GM23338 (cell line): ENCODE measurements around the gene IGSF21. TPM values are rescaled to one million over a fixed set of nuclear protein-coding genes. Genes with fewer than 3 reads are reported as not detected.

Experiments used
- ATAC-seq: fragments of 200-7000 bp; cut with Tn5 transposase; 3 replicates; pipeline ENCODE4 v1.9.1; 2020
- DNase-seq: peaks from one replicate; pipeline ENCODE4 v3.0.0-alpha.2; 2015; ENCODE audit warnings: low spot score
- H2AFZ ChIP-seq: fragments of 200-600 bp; sonication (generic); 2 replicates; pipeline ENCODE4 v1.8.0; 2016; ENCODE audit warnings: antibody characterized with exemption, mild to moderate bottlenecking, moderate library complexity
- H3F3A ChIP-seq: fragments of 200-600 bp; sonication (generic); replicated peaks from 2 replicates; pipeline ENCODE4 v1.8.0; 2017; ENCODE audit warnings: antibody characterized with exemption, mixed run types, low read depth
- H3K27ac ChIP-seq: fragments of 200-600 bp; sonication (generic); 2 replicates; pipeline ENCODE4 v1.6.1; 2016; ENCODE audit warnings: low read depth
- H3K27me3 ChIP-seq: fragments of 200-600 bp; sonication (generic); 2 replicates; pipeline ENCODE4 v1.8.0; 2016; ENCODE audit warnings: mild to moderate bottlenecking, mixed run types, moderate library complexity; ENCODE audit not compliant: insufficient read depth
- H3K36me3 ChIP-seq: fragments of 200-600 bp; sonication (generic); 2 replicates; pipeline ENCODE4 v1.8.0; 2016; ENCODE audit warnings: mild to moderate bottlenecking; ENCODE audit not compliant: insufficient read depth
- H3K4me1 ChIP-seq: fragments of 200-600 bp; sonication (generic); 2 replicates; pipeline ENCODE4 v1.8.0; 2016; ENCODE audit warnings: mild to moderate bottlenecking, moderate library complexity; ENCODE audit not compliant: insufficient read depth
- H3K4me2 ChIP-seq: fragments of 200-600 bp; sonication (generic); 2 replicates; pipeline ENCODE4 v1.7.1; 2017; ENCODE audit warnings: mixed run types
- H3K4me3 ChIP-seq: fragments of 200-600 bp; sonication (generic); 2 replicates; pipeline ENCODE4 v1.6.1; 2016; ENCODE audit warnings: mixed run types
- H3K79me2 ChIP-seq: fragments of 200-600 bp; sonication (generic); replicated peaks from 2 replicates; pipeline ENCODE4 v1.8.0; 2017; ENCODE audit warnings: mild to moderate bottlenecking; ENCODE audit not compliant: insufficient read depth
- H3K9me2 ChIP-seq: fragments of 200-600 bp; sonication (generic); 2 replicates; pipeline ENCODE4 v1.8.0; 2017; ENCODE audit not compliant: insufficient read depth
- H4K20me1 ChIP-seq: fragments of 200-600 bp; sonication (generic); replicated peaks from 2 replicates; pipeline ENCODE4 v1.8.0; 2017; ENCODE audit warnings: mild to moderate bottlenecking; ENCODE audit not compliant: insufficient read depth
- H3K27ac Mint-ChIP-seq: 2 replicates; pipeline ENCODE4 v1.8.0; 2020; ENCODE audit warnings: inconsistent platforms, mild to moderate bottlenecking, moderate library complexity, mixed read lengths
- H3K27me3 Mint-ChIP-seq: 3 replicates; pipeline ENCODE4 v1.8.0; 2022; ENCODE audit warnings: low read depth, mild to moderate bottlenecking, moderate library complexity, mixed read lengths, inconsistent platforms; ENCODE audit not compliant: insufficient read depth, poor library complexity
- H3K36me3 Mint-ChIP-seq: 3 replicates; pipeline ENCODE4 v1.8.0; 2021; ENCODE audit warnings: low read depth, mild to moderate bottlenecking, inconsistent platforms, moderate library complexity, mixed read lengths
- H3K4me1 Mint-ChIP-seq: 3 replicates; pipeline ENCODE4 v1.8.0; 2020; ENCODE audit warnings: mild to moderate bottlenecking, inconsistent platforms, mixed read lengths
- H3K4me3 Mint-ChIP-seq: 3 replicates; pipeline ENCODE4 v1.8.0; 2021; ENCODE audit warnings: moderate library complexity, mild to moderate bottlenecking, inconsistent platforms, mixed read lengths
- H3K9me3 Mint-ChIP-seq: 3 replicates; pipeline ENCODE4 v1.8.0; 2020; ENCODE audit warnings: moderate library complexity, mild to moderate bottlenecking, inconsistent platforms, mixed read lengths
- CREB1 ChIP-seq: fragments of 250-450 bp; sonication (Bioruptor Pico); IDR thresholded peaks from 2 replicates; pipeline ENCODE4 v1.5.0; 2020; ENCODE audit warnings: low read depth, mild to moderate bottlenecking, moderate library complexity
- CTCF ChIP-seq, 2 experiments: fragments of 200-600 bp in 1 of 2; sonication (generic) in 1 of 2; conservative IDR thresholded peaks; 2 replicates each; pipeline versions ENCODE4 v1.5.1 to v1.6.1; 2016 to 2017; ENCODE audit warnings: antibody characterized with exemption in 2 of 2, low read depth in 2 of 2, mild to moderate bottlenecking in 2 of 2, moderate library complexity in 1 of 2
- ETS1 ChIP-seq: IDR thresholded peaks from 2 replicates; pipeline ENCODE4 v1.6.1; 2016; ENCODE audit warnings: antibody characterized with exemption
- EZH2 ChIP-seq: fragments of 200-600 bp; sonication (generic); IDR thresholded peaks from one replicate; pipeline ENCODE4 v1.8.0; 2017; ENCODE audit warnings: antibody characterized with exemption, mild to moderate bottlenecking, low read depth; ENCODE audit not compliant: unreplicated experiment
- EZH2phosphoT487 ChIP-seq: fragments of 200-600 bp; sonication (generic); IDR thresholded peaks from one replicate; pipeline ENCODE4 v1.8.1; 2018; ENCODE audit warnings: antibody characterized with exemption; ENCODE audit not compliant: unreplicated experiment
- JUNB ChIP-seq: IDR thresholded peaks from one replicate; pipeline ENCODE4 v1.6.1; 2016; ENCODE audit warnings: antibody characterized with exemption; ENCODE audit not compliant: unreplicated experiment
- NANOG ChIP-seq: IDR thresholded peaks from 2 replicates; pipeline ENCODE4 v1.6.1; 2016; ENCODE audit warnings: antibody characterized with exemption, borderline replicate concordance
- POLR2AphosphoS5 ChIP-seq: IDR thresholded peaks from 2 replicates; pipeline ENCODE4 v1.6.1; 2016; ENCODE audit warnings: antibody characterized with exemption, low read depth
- REST ChIP-seq: IDR thresholded peaks from one replicate; pipeline ENCODE4 v1.6.1; 2018; ENCODE audit warnings: antibody characterized with exemption; ENCODE audit not compliant: unreplicated experiment
- STAT1 ChIP-seq: IDR thresholded peaks from one replicate; pipeline ENCODE4 v1.6.1; 2016; ENCODE audit warnings: antibody characterized with exemption; ENCODE audit not compliant: unreplicated experiment
- ZNF114 ChIP-seq: fragments of 250-450 bp; sonication (Bioruptor Pico); IDR thresholded peaks from 2 replicates; pipeline ENCODE4 v1.5.0; 2020; ENCODE audit warnings: mild to moderate bottlenecking, moderate library complexity
- ZNF331 ChIP-seq: fragments of 250-450 bp; sonication (Bioruptor Pico); IDR thresholded peaks from 2 replicates; pipeline ENCODE4 v1.5.0; 2020; ENCODE audit warnings: low read depth, mild to moderate bottlenecking, moderate library complexity
- ZNF462 ChIP-seq: fragments of 250-450 bp; sonication (Bioruptor Pico); IDR thresholded peaks from 2 replicates; pipeline ENCODE4 v1.5.0; 2020; ENCODE audit warnings: mild to moderate bottlenecking, moderate library complexity
- polyA plus RNA-seq: library from polyadenylated mRNA; unstranded; fragments of >200 nt; fragmentation: Nextera tagmentation; extraction: Ambion mirVana; gene quantifications from 2 replicates; pipeline ENCODE4 v1.2.1, GENCODE V29; 2016
- total RNA-seq: library from RNA; depleted of rRNA; stranded (reverse); fragments of >200 nt; shearing (Covaris generic); gene quantifications from 2 replicates; pipeline ENCODE4 v1.2.3, GENCODE V29; 2014

The IGSF21 gene
- total and polyA plus RNA-seq, 2 experiments from 2014 or later, result 15.6 to 15.7 TPM

- Histone ChIP-seq H4K20me1 (peaks cover 5% of the 10 kb centered on the region; the same call in 1 of the 2 replicates), H3K79me2 (peaks cover 8% of the 10 kb centered on the region; the same call in 1 of the 2 replicates), H3K4me2 (no peak overlapping the region), H3K9me2 (no peaks in the 10 kb centered on the region), H3K4me1 (peaks cover 3% of the 10 kb centered on the region; the same call in 1 of the 2 replicates), H3K27ac (no peak overlapping the region), H3K36me3 (no peaks in the 10 kb centered on the region), H3K27me3 (no peaks in the 10 kb centered on the region), H3F3A (no peaks in the 10 kb centered on the region), H3K4me3 (no peak overlapping the region), H2AFZ (no peak overlapping the region)
- Mint-ChIP-seq H3K4me3 (no peak overlapping the region), H3K27me3 (peaks cover 13% of the 10 kb centered on the region), H3K4me1 (peaks cover 29% of the 10 kb centered on the region), H3K9me3 (no peaks in the 10 kb centered on the region), H3K36me3 (peaks cover 3% of the 10 kb centered on the region; the same call in 2 of the 3 replicates), H3K27ac (no peak overlapping the region)
- DNase-seq (no peak), ATAC-seq (no peak)
- TF ChIP-seq ZNF331 (CRISPR knock-in tag) (no peak), NANOG (no peak), ZNF462 (CRISPR knock-in tag) (no peak), ZNF114 (no peak), CREB1 (CRISPR knock-in tag) (no peak), REST (no peak), POLR2AphosphoS5 (no peak), ETS1 (no peak), CTCF (conservative IDR thresholded peaks at IDR 0.05; ENCODE audit: low read depth in 2 of 2) (no peak), EZH2 (no peak), JUNB (no peak), STAT1 (no peak), EZH2phosphoT487 (no peak)
Observed at GRCh38 chr1:18126616-18127015, 19.0 kb downstream of the IGSF21 start.
